ENCODE measurements around the gene MAFG.
"Not testable (repeated sequence)": the region's sequence is repeated elsewhere in the genome, so short reads cannot be mapped to it uniquely, and the experiment has no call there.

Gene MAFG

GRCh38 chr17:81921996-81922565, 5.5 kb downstream of the MAFG start:
- DNase-seq, result no peak

GRCh38 chr17:81921537-81921862, 6.0 kb downstream of the MAFG start:
- DNase-seq, result no peak

GRCh38 chr17:81920612-81921536, 6.7 kb downstream of the MAFG start:
- no peak for DNase-seq

GRCh38 chr17:81918832-81919545, 8.5 kb downstream of the MAFG start:
- DNase-seq, result no peak

- DNase-seq, result not testable (repeated sequence)
Observed at GRCh38 chr17:81918333-81918669, 9.2 kb downstream of the MAFG start.

- peak; percentile 77 for DNase-seq
Observed at GRCh38 chr17:81917565-81918332, 9.8 kb downstream of the MAFG start, which contains the start of gene SIRT7. Gene SIRT7, minus strand, starts transcription at chr17:81918176. Its CDS starts 45 bp downstream, at chr17:81918131.

GRCh38 chr17:81916234-81917001, 11.1 kb downstream of the MAFG start:
- DNase-seq, result no peak

- no peak for DNase-seq
Observed at GRCh38 chr17:81915331-81915730, 12.2 kb downstream of the MAFG start.

GRCh38 chr17:81914103-81914850, 13.3 kb downstream of the MAFG start:
- no peak for DNase-seq

- no peak for DNase-seq
Observed at GRCh38 chr17:81913394-81914102, 14.0 kb downstream of the MAFG start.

- no peak for DNase-seq
Observed at GRCh38 chr17:81912441-81913309, 14.9 kb downstream of the MAFG start.

GRCh38 chr17:81911969-81912368, 15.6 kb downstream of the MAFG start:
- DNase-seq, result no peak

GRCh38 chr17:81911277-81911961, 16.1 kb downstream of the MAFG start, which contains the start of gene PCYT2:
Gene PCYT2, minus strand, starts transcription at chr17:81911399. Its CDS starts 44 bp downstream, at chr17:81911355.
- DNase-seq, result peak; percentile 90

GRCh38 chr17:81910840-81911276, 16.7 kb downstream of the MAFG start:
- no peak for DNase-seq

GRCh38 chr17:81909966-81910839, 17.3 kb downstream of the MAFG start:
- no peak for DNase-seq

- no peak for DNase-seq
Observed at GRCh38 chr17:81909231-81909630, 18.3 kb downstream of the MAFG start.

- no peak for DNase-seq
Observed at GRCh38 chr17:81908793-81909192, 18.7 kb downstream of the MAFG start.
